GM15510 (cell line): Measurements from ENCODE around the gene RPAP3.

ENCODE experiments used
- POLR2A ChIP-seq: IDR thresholded peaks from 3 replicates; pipeline ENCODE4 v1.6.1; 2011; ENCODE audit warnings: borderline replicate concordance; ENCODE audit not compliant: insufficient read length; ENCODE audit errors: extremely low read depth

The RPAP3 gene

DNA sequence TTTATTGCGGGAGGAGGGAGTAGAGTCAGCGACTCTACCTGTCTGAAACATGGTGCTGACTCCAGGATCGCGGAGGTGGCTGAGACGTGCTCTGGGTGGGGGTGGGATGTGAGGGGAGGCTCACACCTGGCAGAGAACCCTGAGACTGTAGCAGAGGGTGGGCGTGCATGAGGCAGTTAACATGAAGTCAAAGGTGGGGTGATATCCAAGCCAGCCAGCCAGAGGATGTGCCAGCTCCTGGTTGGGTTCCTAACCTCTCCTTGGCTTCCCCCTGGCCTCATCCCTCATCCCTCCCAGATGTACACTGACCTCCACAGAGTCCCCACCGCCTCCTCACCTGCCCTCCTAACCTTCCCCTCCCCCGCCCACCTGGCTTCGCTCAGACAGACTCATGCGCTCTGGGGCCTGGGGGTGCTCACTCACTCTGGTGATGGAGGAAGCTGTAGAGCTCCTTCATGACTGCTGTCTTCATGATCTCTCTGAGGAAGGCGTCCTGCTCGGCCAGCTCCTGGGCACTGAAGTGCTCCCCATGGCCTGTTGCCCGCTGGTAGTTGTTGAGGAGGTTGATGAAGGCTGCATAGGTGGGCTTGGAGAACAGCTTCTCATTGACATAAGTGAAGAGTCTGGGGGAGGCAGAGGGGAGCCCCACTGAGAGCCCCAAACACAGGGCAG, 10.2 kb upstream of the RPAP3 start:
- no peak for TF ChIP-seq POLR2A

DNA sequence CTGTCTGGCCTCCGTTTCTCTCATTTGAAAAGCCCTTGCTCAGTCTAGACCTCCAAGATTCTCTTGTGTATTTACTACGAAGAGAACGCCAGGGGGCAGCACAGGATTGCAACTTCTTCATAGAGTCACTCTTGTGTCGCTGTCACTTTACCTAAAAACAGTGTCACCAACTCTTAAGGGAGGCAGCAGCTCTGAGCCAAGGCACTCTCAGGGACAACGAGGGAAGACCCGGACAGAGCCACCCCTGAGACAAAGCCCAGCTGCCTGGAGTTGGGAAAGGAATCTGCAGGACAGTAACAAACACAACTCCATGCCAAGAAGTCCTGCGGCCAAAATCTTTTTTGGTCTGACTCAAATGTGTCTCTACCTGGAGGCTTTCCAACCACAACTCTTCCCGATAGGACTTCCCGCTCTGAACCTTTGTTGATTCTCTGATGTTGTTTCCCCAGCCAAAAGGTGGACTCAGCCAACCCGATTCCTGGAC, 9.6 kb upstream of the RPAP3 start:
- no peak for TF ChIP-seq POLR2A

- TF ChIP-seq POLR2A: no peak
Measured at GRCh38 chr12:47714826-47715386, 9.1 kb upstream of the RPAP3 start.

GRCh38 chr12:47712171-47712570, 6.3 kb upstream of the RPAP3 start:
- TF ChIP-seq POLR2A: no peak

GRCh38 chr12:47711448-47711847, 5.6 kb upstream of the RPAP3 start:
- TF ChIP-seq POLR2A: no peak

DNA sequence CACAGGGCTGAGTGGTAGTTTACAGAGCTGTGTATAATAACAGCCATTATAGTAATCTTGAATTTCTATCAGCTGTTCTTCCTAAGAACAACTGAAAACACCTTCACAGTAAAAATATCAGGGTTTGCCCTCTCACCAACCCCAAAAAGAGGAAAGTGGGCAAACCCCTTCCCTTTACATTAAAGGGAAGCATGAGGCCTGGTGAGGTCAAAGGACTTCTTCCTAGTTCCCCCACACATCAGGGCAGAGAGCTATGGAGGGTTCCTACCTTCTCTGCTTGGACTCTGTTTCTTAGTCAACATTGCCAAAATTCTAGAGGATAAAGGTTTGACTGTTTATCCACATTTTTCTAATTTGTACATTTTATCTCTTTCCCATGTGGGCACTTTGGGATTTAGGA, 4.4 kb upstream of the RPAP3 start:
- TF ChIP-seq POLR2A: no peak

DNA sequence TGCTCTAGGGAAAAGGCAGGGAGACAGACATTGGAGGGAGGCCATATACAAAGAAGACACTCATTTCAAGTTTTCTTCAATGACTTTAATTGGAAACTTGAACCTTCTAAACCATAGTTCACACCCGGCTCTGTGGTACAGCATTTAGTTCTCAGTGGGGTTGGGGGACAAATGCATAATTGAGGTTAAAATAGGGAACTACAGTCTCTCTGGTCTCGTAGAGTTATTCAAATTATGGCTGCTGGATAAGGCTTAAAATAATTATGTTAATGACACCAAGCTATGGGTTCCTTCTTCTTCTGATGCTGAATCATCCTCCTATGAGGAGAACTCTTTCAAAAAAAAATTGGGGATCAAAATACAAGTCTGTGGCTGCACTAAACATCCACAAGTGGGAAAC, 3.8 kb upstream of the RPAP3 start:
- TF ChIP-seq POLR2A: no peak

- TF ChIP-seq POLR2A: no peak
Measured at GRCh38 chr12:47709237-47709636, 3.4 kb upstream of the RPAP3 start.

DNA sequence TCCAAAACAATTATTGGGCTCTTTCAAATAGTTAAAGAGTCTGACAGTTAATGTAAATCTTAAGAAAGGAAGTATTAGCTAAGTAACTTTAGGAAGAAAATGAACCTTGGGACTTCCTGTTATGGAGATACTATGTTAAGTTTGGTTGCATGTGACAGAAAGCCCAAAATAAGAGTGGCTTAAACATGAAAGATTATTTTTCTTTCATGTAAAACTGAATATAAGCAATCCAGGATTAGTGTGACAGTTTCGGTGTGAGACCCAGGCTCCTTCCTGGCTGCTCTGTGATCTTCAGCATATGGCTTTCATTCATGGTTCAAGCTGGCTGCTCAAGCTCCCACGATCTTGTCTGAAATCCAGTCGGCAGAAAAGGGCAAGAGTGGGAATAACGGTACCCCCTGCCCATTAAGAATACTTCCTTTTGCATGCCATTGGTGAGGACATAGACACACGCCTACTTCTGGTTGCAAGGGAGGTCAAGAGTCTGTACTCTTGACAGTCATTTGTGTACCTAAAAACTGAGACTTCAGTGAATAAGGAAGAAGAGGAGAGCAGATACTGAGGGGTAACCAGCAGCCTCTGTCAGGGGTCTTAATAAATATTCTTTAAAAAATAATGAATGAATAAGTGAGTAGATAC, 2.2 kb upstream of the RPAP3 start:
- no peak for TF ChIP-seq POLR2A

GRCh38 chr12:47707355-47707754, 1.5 kb upstream of the RPAP3 start:
- no peak for TF ChIP-seq POLR2A

DNA sequence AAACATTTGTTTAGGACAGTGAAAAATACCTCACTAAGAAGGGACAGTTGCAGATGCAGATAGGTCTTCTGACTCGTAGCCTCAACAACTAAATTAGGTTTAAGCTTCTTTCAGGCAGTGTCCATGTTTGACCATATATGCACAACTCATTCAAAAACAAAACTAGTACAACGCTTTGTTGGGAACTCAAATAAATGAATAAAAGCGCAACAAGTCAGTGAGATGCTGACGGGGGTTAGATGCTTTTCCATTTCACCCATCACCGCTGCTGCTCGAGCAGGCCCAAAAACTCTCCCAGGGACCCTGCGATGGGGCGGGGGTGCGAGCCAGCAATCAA, 633 bp downstream of the RPAP3 start:
- no peak for TF ChIP-seq POLR2A

GRCh38 chr12:47704719-47705118, 1.1 kb downstream of the RPAP3 start:
- TF ChIP-seq POLR2A: no peak

DNA sequence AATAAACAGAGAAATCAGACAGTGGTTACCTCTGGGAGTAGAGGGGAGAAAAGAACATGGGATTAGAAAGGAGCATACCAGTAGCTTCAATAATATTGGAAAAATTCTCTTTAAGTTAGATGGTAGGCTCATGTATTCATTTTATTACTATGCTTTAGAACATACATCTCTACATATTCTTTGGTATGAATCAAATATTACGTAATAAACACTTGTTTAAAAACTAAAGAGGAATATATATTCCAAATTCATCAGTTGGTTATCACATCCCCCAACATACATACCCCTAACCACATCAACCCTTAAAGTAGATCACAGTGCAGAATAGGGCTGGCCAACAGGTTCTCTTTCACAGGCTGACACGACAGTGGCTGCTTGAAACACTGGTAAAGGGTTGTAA, 5.6 kb downstream of the RPAP3 start:
- TF ChIP-seq POLR2A: no peak

- no peak for TF ChIP-seq POLR2A
Measured at GRCh38 chr12:47698631-47699030, 7.2 kb downstream of the RPAP3 start.

DNA sequence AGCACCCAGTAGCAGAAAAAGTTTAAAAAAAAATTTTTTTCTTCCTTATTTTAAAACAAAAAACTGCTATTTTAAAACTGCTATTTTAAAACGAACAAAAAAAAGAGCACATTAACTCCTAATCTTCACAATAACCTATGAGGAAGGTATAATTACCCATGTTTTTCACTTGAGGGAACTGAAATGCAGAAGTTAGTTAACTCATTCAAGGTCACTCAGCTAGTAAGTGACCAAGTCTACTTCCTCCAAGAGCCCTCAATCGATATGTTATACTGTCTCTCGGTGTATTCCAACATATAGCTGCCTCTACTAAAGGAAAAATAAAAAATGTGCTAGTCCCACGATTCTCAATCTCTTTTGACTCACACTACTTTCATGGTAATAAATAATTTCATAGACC, 7.8 kb downstream of the RPAP3 start:
- no peak for TF ChIP-seq POLR2A

- TF ChIP-seq POLR2A: no peak
Measured at GRCh38 chr12:47689215-47689614, 16.6 kb downstream of the RPAP3 start.
